GM12878 (cell line): Measurements from ENCODE around the gene DNMT1. TPM values are rescaled to one million over a fixed set of nuclear protein-coding genes. Genes with fewer than 3 reads are reported as not detected.

Experiments used
- LARP7 ChIP-seq: fragments of 450-650 bp; IDR thresholded peaks from 2 replicates; pipeline ENCODE4 v1.6.1; 2017; ENCODE audit warnings: mild to moderate bottlenecking
- NR2C2 ChIP-seq: IDR thresholded peaks from 2 replicates; pipeline ENCODE4 v1.6.1; 2011; ENCODE audit warnings: borderline replicate concordance, low read depth; ENCODE audit not compliant: control insufficient read depth, insufficient read length
- TBL1XR1 ChIP-seq: IDR thresholded peaks from 2 replicates; pipeline ENCODE4 v1.6.1; 2012; ENCODE audit warnings: low read depth, low read length, improper control_type of control experiment
- USF1 ChIP-seq: IDR thresholded peaks from 2 replicates; pipeline ENCODE4 v1.6.1; 2011; ENCODE audit warnings: borderline replicate concordance, low read depth, mild to moderate bottlenecking, moderate library complexity, mixed read lengths, low read length; ENCODE audit not compliant: insufficient read depth; ENCODE audit errors: extremely low read length
- polyA plus RNA-seq, 11 experiments: library from polyadenylated mRNA; depleted of rRNA in 4 of 11; unstranded in 6 of 11; stranded (reverse) in 5 of 11; fragments of >200 nt; fragmentation: Nextera tagmentation in 4 of 11; fragmentation: Illumina TruSeq in 1 of 11; extraction: Ambion mirVana in 4 of 11; extraction: Trizol in 1 of 11; gene quantifications; 1 replicate in 1 of 11; 2 replicates in 10 of 11; pipeline versions ENCODE4 v1.2.1 to v1.2.3, GENCODE V29; 2011 to 2016; ENCODE audit warnings: inconsistent platforms in 2 of 11, missing spikeins in 2 of 11, low read depth in 1 of 11
- total RNA-seq, 4 experiments: library from RNA; depleted of rRNA in 3 of 4; stranded (reverse); fragments of >200 nt in 3 of 4; fragmentation: Illumina TruSeq in 1 of 4; extraction: Trizol in 1 of 4; gene quantifications; 2 replicates each; pipeline versions ENCODE4 v1.2.1 to v1.2.3, GENCODE V29; 2013 to 2021
- TF ChIP-seq, protein P1 (sequence below): IDR thresholded peaks from 2 replicates; pipeline ENCODE4 v1.6.1; 2012; ENCODE audit warnings: low read length, inconsistent platforms
- TF ChIP-seq, protein P2 (sequence below): fragments of 450-650 bp; IDR thresholded peaks from 2 replicates; pipeline ENCODE4 v1.6.1; 2018; ENCODE audit warnings: borderline replicate concordance, mild to moderate bottlenecking; ENCODE audit not compliant: partially characterized antibody

Gene DNMT1
- total and polyA plus RNA-seq, 10 of the 15 experiments (the other 5 are each of a cell fraction or from before 2014, with no cell fraction given): 70.0 to 290 (median 133) TPM

- TF ChIP-seq USF1 (no peak), LARP7 (0 out of 2 replicates have a peak, but pooled peaks have one; percentile 24), TBL1XR1 (0 out of 2 replicates have a peak, but pooled peaks have one; percentile 33), NR2C2 (no peak)
- TF ChIP-seq, protein P1, sequence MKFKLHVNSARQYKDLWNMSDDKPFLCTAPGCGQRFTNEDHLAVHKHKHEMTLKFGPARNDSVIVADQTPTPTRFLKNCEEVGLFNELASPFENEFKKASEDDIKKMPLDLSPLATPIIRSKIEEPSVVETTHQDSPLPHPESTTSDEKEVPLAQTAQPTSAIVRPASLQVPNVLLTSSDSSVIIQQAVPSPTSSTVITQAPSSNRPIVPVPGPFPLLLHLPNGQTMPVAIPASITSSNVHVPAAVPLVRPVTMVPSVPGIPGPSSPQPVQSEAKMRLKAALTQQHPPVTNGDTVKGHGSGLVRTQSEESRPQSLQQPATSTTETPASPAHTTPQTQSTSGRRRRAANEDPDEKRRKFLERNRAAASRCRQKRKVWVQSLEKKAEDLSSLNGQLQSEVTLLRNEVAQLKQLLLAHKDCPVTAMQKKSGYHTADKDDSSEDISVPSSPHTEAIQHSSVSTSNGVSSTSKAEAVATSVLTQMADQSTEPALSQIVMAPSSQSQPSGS: peak; percentile 55; the same call in 1 of the 2 replicates
- TF ChIP-seq, protein P2, sequence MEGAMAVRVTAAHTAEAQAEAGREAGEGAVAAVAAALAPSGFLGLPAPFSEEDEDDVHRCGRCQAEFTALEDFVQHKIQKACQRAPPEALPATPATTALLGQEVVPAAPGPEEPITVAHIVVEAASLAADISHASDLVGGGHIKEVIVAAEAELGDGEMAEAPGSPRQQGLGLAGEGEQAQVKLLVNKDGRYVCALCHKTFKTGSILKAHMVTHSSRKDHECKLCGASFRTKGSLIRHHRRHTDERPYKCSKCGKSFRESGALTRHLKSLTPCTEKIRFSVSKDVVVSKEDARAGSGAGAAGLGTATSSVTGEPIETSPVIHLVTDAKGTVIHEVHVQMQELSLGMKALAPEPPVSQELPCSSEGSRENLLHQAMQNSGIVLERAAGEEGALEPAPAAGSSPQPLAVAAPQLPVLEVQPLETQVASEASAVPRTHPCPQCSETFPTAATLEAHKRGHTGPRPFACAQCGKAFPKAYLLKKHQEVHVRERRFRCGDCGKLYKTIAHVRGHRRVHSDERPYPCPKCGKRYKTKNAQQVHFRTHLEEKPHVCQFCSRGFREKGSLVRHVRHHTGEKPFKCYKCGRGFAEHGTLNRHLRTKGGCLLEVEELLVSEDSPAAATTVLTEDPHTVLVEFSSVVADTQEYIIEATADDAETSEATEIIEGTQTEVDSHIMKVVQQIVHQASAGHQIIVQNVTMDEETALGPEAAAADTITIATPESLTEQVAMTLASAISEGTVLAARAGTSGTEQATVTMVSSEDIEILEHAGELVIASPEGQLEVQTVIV: no peak
Observed at GRCh38 chr19:10231612-10232228, 37.0 kb upstream of the DNMT1 start (continued).
